Ramos (cell line): ENCODE results near the gene PTPRC.

Experiments used
- in situ Hi-C: fragments of 300-500 bp; cut with MboI; formaldehyde crosslinking; loops from one replicate; pipeline ENCODE4 v1.14.3; 2022; ENCODE audit warnings: low sequenced_read_pairs; ENCODE audit not compliant: unreplicated experiment

Gene PTPRC

DNA sequence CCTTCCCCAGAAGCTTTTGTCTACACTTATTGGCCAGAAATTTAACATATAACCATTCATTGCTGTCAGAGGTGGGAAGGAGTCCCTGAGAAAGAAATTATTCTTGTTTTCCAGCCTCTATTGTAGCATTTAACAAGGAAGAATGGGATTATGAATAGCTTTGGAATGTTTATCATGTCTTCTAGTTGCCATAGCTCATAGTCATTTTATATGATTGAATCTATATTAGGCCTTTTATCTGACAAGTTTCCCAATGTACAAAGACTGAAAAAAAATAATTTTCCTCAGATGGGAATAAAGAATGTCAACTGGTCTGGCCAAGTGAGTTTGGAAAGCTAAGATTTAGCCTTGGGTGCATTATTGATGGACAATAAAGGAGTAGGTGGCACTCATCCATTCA is 28.3 kb downstream of the PTPRC start:
- in situ Hi-C loops = no loop called here

DNA sequence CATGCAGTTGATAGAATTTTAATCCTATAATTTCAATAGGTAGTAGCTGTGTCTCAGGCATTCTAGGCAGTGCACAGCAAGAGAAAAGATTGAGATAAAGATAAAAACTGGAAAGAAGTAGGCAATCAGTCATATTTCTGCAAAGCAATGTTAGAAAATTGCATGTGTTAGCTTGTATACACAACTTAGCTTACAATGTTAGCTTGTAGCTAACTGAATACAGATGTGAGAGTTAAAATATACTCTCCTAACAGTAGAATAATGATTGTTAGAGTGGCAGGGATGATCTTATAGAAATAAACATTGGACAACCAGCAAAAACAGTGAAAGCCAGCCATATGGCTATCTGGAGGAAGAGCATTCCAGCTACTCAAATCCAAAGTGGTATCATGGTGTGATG is 29.0 kb downstream of the PTPRC start:
- in situ Hi-C loops = no loop called here

DNA sequence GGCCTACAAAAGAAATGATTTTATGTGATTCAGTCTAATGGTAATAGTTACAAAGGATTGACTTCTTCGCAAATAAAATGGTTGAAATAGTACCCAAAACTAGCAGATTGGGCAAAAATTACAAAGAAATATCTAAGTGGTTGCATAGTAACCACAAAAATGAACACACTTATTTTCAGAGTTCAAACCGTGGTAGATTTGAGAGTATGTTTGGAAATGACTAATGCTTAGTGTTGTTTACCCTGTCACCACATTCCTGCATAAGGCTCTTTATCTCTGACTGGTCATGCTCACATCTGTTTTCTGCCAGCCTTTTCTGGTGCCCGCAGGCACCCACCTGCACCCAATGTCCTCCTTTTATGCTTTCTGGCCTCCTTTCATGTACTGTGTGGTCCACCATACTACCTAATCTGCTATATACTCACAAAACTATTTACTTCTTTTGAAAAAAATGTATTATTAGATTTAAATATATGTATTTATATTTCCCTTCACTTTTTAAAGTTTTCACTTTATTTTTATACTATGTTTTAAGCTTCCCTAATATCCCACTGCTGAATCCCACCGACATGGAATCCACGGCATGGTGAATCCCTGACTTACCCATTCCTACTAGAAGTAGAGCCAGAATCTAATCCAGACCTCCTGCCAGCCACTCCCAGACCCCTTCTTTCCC is 30.3 kb downstream of the PTPRC start:
- in situ Hi-C loops = no loop called here

DNA sequence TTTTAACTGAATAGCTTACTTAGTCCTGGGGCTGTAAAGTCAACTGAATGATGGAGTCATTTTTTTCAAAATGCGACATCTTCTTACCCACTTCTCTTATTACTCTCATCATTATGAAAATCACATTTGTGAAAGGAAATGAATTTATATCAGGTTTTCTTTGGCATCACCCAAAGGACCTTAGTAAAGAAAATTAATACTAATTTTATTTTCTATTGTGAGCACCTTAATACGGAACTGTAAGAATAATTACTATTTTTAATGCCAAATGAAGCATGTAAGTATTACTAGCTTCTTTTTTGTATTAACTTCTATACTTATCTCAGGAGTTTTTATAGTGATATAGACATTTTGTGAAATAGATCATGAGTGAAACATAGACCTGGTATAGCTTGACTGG is 30.9 kb downstream of the PTPRC start:
- in situ Hi-C loops = no loop called here

DNA sequence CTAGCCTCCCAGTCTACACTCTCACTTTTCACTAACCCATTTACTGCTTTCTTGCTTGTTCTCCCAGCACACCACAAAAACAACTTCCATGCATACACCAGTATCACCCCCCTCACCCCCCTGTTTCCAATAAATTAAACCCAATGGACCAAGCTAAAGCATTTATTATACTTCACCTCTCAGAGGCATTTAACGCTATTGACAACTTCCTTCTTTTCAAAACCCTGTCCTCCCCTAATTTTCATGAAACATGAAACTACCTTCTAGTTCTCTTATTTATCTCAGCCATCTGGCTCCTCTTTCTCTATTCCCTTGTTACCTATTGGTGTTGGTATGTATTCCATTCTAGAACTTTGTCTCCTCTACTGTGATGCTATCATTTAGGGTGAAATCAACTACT is 32.3 kb downstream of the PTPRC start:
- in situ Hi-C loops = no loop called here

DNA sequence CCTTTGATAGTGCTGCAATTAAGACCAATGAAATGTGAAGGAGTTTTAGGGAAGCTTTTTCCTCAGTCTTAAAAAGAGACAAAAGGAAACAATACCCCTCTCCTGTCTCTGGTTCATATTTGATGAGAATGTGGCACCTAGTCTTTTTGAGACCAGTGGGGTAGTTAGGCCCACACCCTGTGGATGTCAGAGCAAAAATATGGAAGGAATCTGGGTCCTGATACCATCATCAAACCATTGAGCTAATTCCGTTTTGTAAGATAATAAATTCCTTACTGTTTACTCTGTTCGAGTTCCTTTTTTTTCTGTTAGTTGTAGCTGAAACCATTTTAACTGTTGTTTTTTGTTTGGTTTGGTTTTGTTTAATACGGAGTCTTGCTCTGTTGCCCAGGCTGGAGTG is 33.3 kb downstream of the PTPRC start:
- in situ Hi-C loops = no loop called here

DNA sequence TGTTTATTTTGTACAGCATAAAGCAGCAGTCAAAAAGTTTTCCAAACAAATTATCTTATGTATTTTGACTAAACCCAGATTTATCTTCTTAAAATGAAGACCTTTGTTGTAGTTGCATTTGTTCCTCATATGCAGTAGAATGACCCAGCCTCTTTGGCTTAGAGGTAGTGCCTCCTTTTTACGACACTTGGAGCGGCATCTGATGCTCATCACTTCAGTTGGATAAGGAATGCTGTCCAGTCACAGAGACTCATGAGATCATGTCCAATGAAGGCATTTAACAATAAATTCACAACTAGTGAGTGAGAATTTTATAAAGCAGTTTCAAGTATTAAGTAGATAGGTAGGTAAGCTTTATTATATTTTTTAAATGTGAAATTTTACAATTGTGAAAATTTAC is 35.2 kb downstream of the PTPRC start:
- in situ Hi-C loops = no loop called here

DNA sequence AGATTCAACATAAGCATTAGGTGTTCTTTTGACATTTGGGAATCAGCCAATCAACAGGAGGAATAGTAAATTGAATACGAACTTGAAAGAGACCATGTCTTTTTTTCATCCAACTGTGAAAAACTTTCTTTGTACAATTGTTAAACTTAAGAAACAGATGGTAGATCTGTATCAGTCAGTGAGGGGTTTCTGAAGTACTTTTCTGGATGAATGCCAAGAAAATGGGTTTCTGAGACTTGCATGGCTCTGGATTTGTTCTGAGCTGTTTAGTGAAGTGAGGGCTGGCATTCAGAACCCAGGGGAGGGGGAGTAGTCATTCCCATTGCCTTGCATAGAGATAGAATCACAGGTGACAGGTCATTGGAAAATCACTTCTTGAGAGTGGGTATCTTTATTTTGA is 37.4 kb downstream of the PTPRC start:
- in situ Hi-C loops = loop anchor here (25.0 kb wide), 1 partner anchor 514 kb away; the partner anchor contains the start of gene NEK7

DNA sequence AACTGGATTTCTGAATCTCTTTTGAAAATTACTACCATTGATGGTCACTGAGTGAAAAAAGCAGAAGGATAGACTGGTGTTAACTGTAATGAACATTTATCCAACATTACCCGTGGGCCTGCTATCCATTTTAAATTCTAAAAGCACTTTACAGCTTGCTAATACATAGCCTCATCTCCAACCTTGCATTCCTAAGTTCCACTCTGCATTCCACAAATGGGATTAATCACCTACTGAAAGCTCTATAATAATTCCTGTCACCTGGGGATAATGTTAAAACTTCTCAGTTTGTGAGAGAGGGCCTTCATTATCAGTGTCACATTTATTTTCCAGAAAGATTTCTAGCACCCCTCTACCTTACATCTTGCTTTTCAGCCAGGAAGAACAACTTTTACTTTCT is 38.2 kb downstream of the PTPRC start:
- in situ Hi-C loops = loop anchor here (25.0 kb wide), 1 partner anchor 515 kb away; the partner anchor contains the start of gene NEK7

DNA sequence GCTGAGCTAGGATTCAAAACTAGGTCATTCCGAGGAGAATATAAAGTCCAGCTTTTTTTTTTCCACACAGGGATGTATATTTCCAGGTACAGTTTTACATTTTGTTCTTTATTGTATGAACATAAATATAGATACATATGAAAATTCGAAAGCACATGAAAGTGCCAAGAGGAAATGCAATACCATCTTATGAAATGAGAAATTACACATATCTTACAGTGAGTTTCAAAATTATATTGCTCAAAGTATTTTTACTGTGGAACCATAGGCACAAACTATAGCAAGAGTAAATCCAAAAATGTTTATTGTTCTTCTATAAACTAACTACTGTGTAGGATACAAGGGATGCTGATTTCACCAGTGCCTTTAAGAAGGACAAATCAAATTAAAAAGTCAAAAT is 39.0 kb downstream of the PTPRC start:
- in situ Hi-C loops = loop anchor here (25.0 kb wide), 1 partner anchor 516 kb away; the partner anchor contains the start of gene NEK7

DNA sequence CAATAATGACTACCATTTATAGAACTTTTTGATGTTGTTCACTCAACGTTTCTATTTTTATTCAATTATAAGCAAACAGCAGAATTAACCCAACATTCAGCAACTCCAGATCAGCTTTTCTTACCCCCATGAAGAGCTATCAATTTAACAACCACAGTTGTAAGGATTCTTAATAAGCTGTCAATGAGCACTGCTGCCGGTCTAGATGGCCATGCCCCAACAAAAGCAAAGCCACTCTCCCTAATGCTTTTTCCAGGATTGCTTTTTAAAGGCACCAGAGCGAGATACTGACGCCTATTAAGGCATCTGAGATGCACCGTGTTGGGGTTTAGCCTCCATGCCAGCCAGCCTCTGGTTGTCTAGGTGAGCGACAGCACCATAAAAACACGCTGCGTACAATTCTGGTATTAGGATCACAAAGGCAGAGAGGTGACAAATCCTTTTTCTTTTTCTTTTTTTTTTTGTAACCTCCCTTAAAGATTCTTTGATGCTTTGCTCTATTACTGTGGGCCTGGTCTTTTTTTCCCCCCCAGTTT is 39.5 kb downstream of the PTPRC start:
- in situ Hi-C loops = loop anchor here (25.0 kb wide), 1 partner anchor 516 kb away; the partner anchor contains the start of gene NEK7

DNA sequence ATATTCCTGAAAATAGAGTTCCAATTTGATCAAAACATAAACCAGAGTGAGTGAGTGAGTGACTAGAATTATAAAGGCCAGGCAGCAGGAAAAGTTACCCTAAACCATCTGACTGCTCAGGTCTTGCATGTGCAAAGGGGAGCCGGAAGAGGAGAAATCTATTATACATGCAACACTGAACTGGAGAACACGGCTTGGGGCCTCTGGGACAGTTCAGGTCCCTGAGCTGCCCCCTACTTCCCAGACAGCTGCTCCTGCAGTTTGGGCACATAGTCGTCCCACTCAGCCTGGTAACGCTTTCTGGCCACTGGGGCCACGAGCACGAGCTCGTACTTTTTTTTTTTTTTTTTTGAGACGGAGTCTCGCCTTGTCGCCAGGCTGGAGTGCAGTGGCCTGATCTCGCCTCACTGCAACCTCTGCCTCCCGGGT is 40.1 kb downstream of the PTPRC start:
- in situ Hi-C loops = loop anchor here (25.0 kb wide), 1 partner anchor 517 kb away; the partner anchor contains the start of gene NEK7

DNA sequence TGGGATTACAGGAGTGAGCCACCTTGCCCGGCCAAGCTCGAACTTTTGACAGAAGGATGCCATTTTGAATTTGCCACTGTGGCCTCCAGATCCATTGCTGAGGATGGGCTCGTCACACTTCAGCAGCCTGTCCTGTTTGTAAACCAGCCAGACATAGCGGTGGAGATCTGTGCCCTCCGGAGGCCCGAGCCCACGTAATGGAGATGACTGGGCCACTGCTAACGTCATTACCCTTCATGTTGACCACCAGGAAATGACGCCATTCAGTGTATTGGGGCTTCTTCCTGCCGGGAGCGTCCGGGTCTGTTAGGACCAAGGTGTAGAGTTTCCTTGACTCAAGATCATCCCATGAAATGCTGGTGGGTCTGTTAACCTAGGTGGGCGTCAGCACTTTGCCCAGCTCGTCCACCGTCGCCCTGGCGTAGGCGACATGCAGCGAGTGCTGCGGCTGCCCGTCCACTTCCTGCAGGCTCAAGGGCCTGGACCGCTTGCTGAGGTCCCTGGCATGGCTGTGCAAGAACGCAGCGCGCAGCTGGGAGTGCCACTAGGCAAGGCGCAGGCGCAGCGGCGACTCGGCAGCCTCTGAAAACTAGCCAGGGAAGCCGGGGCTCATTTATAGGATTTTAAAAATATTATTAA is 40.8 kb downstream of the PTPRC start:
- in situ Hi-C loops = loop anchor here (25.0 kb wide), 1 partner anchor 517 kb away; the partner anchor contains the start of gene NEK7

DNA sequence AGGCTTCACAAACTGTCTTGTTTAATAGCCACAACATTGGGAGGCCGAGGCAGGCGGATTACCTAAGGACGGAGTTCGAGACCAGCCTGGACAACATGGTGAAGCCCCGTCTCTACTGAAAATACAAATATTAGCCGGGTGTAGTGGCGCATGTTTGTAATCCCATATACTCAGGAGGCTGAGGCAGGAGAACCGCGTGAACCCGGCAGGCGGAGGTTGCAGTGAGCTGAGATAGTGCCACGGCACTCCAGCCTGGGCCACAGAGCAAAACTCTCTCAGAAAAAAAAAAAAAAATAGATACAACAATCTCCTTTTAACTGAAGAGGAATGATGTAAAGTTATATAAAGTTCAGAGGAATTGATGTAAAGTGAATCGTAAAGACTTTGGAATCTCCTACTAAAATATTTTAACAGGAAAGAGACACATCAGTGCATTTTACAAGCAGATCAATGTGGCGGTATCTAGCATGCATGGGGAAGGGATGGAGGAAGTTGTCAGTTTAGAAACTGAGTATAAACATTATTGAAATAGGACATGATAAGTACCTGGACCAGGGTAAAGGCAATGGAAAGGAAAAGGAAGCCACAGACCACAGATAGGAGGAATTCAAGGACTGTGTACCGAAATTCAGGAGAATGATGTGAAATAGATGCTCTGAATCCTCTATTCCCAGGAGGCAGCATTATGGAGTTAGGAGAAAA is 41.5 kb downstream of the PTPRC start:
- in situ Hi-C loops = loop anchor here (25.0 kb wide), 1 partner anchor 518 kb away; the partner anchor contains the start of gene NEK7

DNA sequence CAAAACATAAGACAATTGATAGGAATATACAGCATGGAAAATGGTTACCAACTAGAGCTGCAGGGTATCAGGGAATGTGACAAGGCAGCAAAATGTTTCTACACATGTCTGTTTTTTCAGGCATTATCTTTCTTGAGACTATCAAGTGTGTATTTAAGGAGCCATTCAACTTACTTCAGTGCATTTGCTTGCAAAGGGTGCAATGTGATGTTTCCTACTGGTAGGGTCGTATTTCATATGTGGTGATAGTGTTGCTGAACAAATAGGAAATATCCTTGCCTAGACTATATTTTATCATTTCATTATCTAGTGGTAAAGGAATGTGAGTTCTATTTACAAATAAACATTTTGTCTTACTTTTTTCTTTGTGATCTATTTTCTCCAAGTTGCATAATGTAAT is 42.4 kb downstream of the PTPRC start:
- in situ Hi-C loops = loop anchor here (25.0 kb wide), 1 partner anchor 519 kb away; the partner anchor contains the start of gene NEK7

DNA sequence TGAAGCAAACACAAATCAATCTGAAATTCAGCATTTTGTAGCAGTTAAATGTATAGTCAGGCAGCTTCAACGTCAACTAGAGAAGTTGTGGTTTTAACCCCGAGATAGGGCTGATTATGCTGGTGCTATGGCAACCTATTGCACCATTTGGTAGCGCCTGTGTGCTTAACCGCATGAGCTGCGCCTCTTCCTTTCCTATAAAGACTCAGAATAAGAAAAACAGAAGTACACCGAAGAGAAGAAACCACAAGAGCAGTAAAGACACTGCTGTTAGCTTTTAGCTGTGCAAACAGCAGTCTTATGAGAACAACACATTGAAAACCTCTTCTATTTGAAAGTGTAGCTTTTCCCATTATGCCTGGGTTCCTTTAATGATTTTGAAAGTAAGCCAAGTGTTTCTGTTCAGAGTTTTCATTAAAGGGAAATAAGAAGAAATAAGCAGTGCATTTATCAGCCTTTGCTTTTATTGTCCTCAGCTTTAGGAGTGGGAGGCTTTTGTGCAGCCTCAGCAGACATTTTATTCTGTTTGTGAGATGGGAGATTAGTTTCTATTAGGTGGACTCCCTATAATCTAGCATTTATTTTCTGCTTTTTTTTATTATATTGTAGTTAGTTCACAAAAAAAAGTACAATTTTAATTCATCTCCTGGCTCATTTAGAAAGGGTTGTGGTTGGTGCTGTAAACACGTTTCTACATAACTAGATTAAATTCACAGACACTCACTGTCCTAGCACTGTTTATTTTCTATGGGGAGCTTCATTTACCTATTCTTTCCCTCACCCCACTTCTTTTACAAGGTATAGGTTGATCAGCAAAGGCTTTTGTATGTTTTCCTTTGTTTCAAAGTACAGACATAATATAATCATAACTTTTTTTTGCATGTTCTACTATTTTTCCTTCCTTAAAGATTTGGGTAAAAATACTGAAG is 43.3 kb downstream of the PTPRC start:
- in situ Hi-C loops = loop anchor here (25.0 kb wide), 1 partner anchor 520 kb away; the partner anchor contains the start of gene NEK7

DNA sequence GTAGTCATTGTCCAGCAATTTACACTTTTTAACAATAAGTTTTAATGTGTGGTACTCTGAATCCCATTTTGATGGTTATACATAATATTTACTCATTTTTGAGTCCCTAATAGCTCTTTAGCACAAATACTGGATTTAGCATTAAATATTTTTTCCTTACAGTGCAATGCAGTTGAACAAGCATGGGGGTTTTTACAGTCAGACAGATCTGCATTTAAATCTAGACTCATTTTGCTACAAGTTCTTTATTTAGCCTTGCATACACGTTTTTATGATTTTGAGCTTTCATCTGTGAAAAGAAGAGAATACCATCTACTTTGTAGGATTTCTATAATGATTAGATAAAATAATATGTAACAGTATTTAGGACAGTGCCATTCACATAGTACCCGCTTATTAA is 44.0 kb downstream of the PTPRC start:
- in situ Hi-C loops = loop anchor here (25.0 kb wide), 1 partner anchor 521 kb away; the partner anchor contains the start of gene NEK7

DNA sequence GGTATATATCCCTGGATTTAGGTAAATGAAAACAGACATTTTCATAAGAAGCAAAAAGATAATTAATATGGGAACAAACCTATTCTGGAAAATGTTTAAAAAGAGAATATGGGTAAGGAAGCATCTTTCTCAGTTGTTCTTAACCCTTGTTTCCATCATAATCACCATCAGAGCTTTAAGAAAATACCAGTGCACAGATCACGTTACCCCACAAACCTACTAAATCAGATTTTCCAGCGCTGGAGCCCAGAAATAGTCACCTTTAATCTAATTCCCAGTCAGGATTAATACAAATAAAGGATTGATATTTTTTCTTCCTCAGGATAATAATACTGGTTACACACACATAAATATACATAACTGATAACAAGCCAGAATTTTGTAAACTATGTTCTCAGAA is 44.6 kb downstream of the PTPRC start:
- in situ Hi-C loops = loop anchor here (25.0 kb wide), 1 partner anchor 521 kb away; the partner anchor contains the start of gene NEK7

DNA sequence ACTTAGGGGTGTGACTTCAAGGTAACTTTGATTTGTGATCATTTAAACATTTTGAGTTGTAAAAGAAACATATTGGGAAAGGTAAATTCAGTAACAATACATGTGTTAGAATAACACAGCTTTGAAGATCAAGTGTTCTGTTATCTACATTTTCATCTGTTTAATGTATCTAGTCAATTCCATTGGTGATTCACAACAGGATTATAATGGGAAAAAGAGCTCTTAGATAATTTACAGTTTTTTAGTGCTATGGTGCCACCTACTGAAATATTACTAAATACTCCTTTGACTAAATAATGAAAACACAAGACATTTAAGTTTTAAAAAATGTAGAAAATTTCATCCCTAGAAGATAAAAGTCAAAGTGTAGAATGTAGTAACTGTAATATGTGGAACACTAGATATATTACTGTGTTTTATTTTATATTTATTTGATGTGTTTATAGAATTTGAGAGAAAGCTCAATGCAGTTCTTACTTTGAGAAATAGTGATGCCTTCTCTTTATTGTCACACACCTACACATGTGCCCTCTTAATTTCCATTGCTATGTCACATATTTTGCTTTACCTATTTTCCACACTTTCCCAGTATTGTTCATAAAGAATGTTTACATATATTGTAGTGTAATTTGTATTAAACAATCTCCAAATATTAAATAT is 47.4 kb downstream of the PTPRC start:
- in situ Hi-C loops = loop anchor here (25.0 kb wide), 1 partner anchor 524 kb away; the partner anchor contains the start of gene NEK7
